HG03039 (cell line): ENCODE data around the gene PAQR9.

Experiments
- ATAC-seq: cut with Tn5 transposase; IDR thresholded peaks from one replicate; pipeline ENCODE4 v1.9.1; 2021; ENCODE audit warnings: mild to moderate bottlenecking, moderate library complexity; ENCODE audit not compliant: unreplicated experiment

Gene PAQR9

GRCh38 chr3:142952272-142953193 lies 10.9 kb downstream of the PAQR9 start:
- ATAC-seq: no peak

- no peak for ATAC-seq
Measured at GRCh38 chr3:142951794-142952193, 11.7 kb downstream of the PAQR9 start.

GRCh38 chr3:142950972-142951371 lies 12.5 kb downstream of the PAQR9 start:
- ATAC-seq: no peak

- ATAC-seq: no peak
Measured at GRCh38 chr3:142947799-142948575, 15.5 kb downstream of the PAQR9 start.

- ATAC-seq: no peak
Measured at GRCh38 chr3:142947352-142947751, 16.1 kb downstream of the PAQR9 start.

- ATAC-seq: no peak
Measured at GRCh38 chr3:142946861-142947260, 16.6 kb downstream of the PAQR9 start.

GRCh38 chr3:142945023-142945422 lies 18.5 kb downstream of the PAQR9 start:
- no peak for ATAC-seq

GRCh38 chr3:142944342-142944741 lies 19.1 kb downstream of the PAQR9 start:
- ATAC-seq: no peak

GRCh38 chr3:142943870-142944269 lies 19.6 kb downstream of the PAQR9 start:
- ATAC-seq: no peak

- no peak for ATAC-seq
Measured at GRCh38 chr3:142943349-142943748, 20.1 kb downstream of the PAQR9 start.

GRCh38 chr3:142941373-142942123 lies 21.9 kb downstream of the PAQR9 start:
- ATAC-seq: no peak

GRCh38 chr3:142940472-142940871 lies 23.0 kb downstream of the PAQR9 start:
- no peak for ATAC-seq

GRCh38 chr3:142940000-142940399 lies 23.5 kb downstream of the PAQR9 start:
- no peak for ATAC-seq

GRCh38 chr3:142935963-142936362 lies 27.5 kb downstream of the PAQR9 start:
- ATAC-seq: no peak

- no peak for ATAC-seq
Measured at GRCh38 chr3:142934887-142935269, 28.6 kb downstream of the PAQR9 start.

- ATAC-seq: no peak
Measured at GRCh38 chr3:142934128-142934886, 29.2 kb downstream of the PAQR9 start.

GRCh38 chr3:142931222-142931621 lies 32.3 kb downstream of the PAQR9 start:
- ATAC-seq: no peak

- no peak for ATAC-seq
Measured at GRCh38 chr3:142930463-142930862, 33.0 kb downstream of the PAQR9 start.

GRCh38 chr3:142929890-142930289 lies 33.6 kb downstream of the PAQR9 start:
- no peak for ATAC-seq

- no peak for ATAC-seq
Measured at GRCh38 chr3:142929109-142929508, 34.4 kb downstream of the PAQR9 start.
